AG08396 (cell line): ENCODE data around the gene YTHDF1.
A peak's percentile ranks its signal among the peaks of the same experiment; 100 is the strongest.

ENCODE experiments used
- DNase-seq: peaks from one replicate; pipeline ENCODE4 v3.0.0; 2012; ENCODE audit warnings: low spot score, mixed read lengths

YTHDF1 gene

GRCh38 chr20:63155266-63156165 lies 60.4 kb downstream of the YTHDF1 start:
- no peak for DNase-seq

- DNase-seq: no peak
Measured at GRCh38 chr20:63154395-63154794, 61.5 kb downstream of the YTHDF1 start.

- no peak for DNase-seq
Measured at GRCh38 chr20:63153254-63154221, 62.4 kb downstream of the YTHDF1 start.

GRCh38 chr20:63152322-63153253 lies 63.3 kb downstream of the YTHDF1 start:
- no peak for DNase-seq

GRCh38 chr20:63151554-63152321 lies 64.2 kb downstream of the YTHDF1 start:
- peak; percentile 68 for DNase-seq

GRCh38 chr20:63150911-63151531 lies 64.9 kb downstream of the YTHDF1 start:
- no peak for DNase-seq

- no peak for DNase-seq
Measured at GRCh38 chr20:63150391-63150898, 65.5 kb downstream of the YTHDF1 start.

GRCh38 chr20:63149531-63150192 lies 66.3 kb downstream of the YTHDF1 start:
- no peak for DNase-seq

- DNase-seq: no peak
Measured at GRCh38 chr20:63148696-63149095, 67.2 kb downstream of the YTHDF1 start.

GRCh38 chr20:63147532-63147931 lies 68.4 kb downstream of the YTHDF1 start:
- DNase-seq: no peak
